ENCODE measurements around the gene PGM1.
"Not testable (repeated sequence)": the region's sequence is repeated elsewhere in the genome, so short reads cannot be mapped to it uniquely, and the experiment has no call there.

The PGM1 gene

GRCh38 chr1:63593303-63593885, at the start of gene PGM1:
TSS of gene PGM1 (plus strand) at chr1:63593411. CDS start at chr1:63593489, 78 bp downstream.
- in situ Hi-C loops (cut with HindIII; ENCODE audit: low pct_ligation_motif_present, low pct_unique_long_range_greater_than_20kb, low sequenced_read_pairs), result no loop called here
- DNase-seq, result peak; percentile 81

GRCh38 chr1:63545780-63546179, 47.4 kb upstream of the PGM1 start:
- in situ Hi-C loops (cut with HindIII; ENCODE audit: low pct_ligation_motif_present, low pct_unique_long_range_greater_than_20kb, low sequenced_read_pairs), result no loop called here
- no peak for DNase-seq

GRCh38 chr1:63547621-63548294, 45.5 kb upstream of the PGM1 start:
- no peak for DNase-seq
- in situ Hi-C loops (cut with HindIII; ENCODE audit: low pct_ligation_motif_present, low pct_unique_long_range_greater_than_20kb, low sequenced_read_pairs), result no loop called here

GRCh38 chr1:63548303-63548702, 44.9 kb upstream of the PGM1 start:
- in situ Hi-C loops (cut with HindIII; ENCODE audit: low pct_ligation_motif_present, low pct_unique_long_range_greater_than_20kb, low sequenced_read_pairs), result no loop called here
- DNase-seq, result no peak

GRCh38 chr1:63548877-63549276, 44.3 kb upstream of the PGM1 start:
- no peak for DNase-seq
- in situ Hi-C loops (cut with HindIII; ENCODE audit: low pct_ligation_motif_present, low pct_unique_long_range_greater_than_20kb, low sequenced_read_pairs), result no loop called here

- no peak for DNase-seq
- in situ Hi-C loops (cut with HindIII; ENCODE audit: low pct_ligation_motif_present, low pct_unique_long_range_greater_than_20kb, low sequenced_read_pairs), result no loop called here
Measured at GRCh38 chr1:63555480-63555879, 37.7 kb upstream of the PGM1 start.

- peak; percentile 55 for DNase-seq
- in situ Hi-C loops (cut with HindIII; ENCODE audit: low pct_ligation_motif_present, low pct_unique_long_range_greater_than_20kb, low sequenced_read_pairs), result no loop called here
Measured at GRCh38 chr1:63557365-63557987, 35.7 kb upstream of the PGM1 start.

GRCh38 chr1:63559357-63559756, 33.9 kb upstream of the PGM1 start:
- no peak for DNase-seq
- in situ Hi-C loops (cut with HindIII; ENCODE audit: low pct_ligation_motif_present, low pct_unique_long_range_greater_than_20kb, low sequenced_read_pairs), result no loop called here

GRCh38 chr1:63563745-63564144, 29.5 kb upstream of the PGM1 start:
- no peak for DNase-seq
- in situ Hi-C loops (cut with HindIII; ENCODE audit: low pct_ligation_motif_present, low pct_unique_long_range_greater_than_20kb, low sequenced_read_pairs), result no loop called here

GRCh38 chr1:63569068-63569467, 24.1 kb upstream of the PGM1 start:
- no peak for DNase-seq
- in situ Hi-C loops (cut with HindIII; ENCODE audit: low pct_ligation_motif_present, low pct_unique_long_range_greater_than_20kb, low sequenced_read_pairs), result no loop called here

GRCh38 chr1:63569640-63570316, 23.4 kb upstream of the PGM1 start:
- in situ Hi-C loops (cut with HindIII; ENCODE audit: low pct_ligation_motif_present, low pct_unique_long_range_greater_than_20kb, low sequenced_read_pairs), result no loop called here
- DNase-seq, result no peak

GRCh38 chr1:63572686-63573085, 20.5 kb upstream of the PGM1 start:
- DNase-seq; in situ Hi-C loops (cut with HindIII; ENCODE audit: low pct_ligation_motif_present, low pct_unique_long_range_greater_than_20kb, low sequenced_read_pairs): not testable (repeated sequence)

- DNase-seq; in situ Hi-C loops (cut with HindIII; ENCODE audit: low pct_ligation_motif_present, low pct_unique_long_range_greater_than_20kb, low sequenced_read_pairs): not testable (repeated sequence)
Measured at GRCh38 chr1:63574203-63574796, 18.9 kb upstream of the PGM1 start.

- DNase-seq, result peak; percentile 43
- in situ Hi-C loops (cut with HindIII; ENCODE audit: low pct_ligation_motif_present, low pct_unique_long_range_greater_than_20kb, low sequenced_read_pairs), result no loop called here
Measured at GRCh38 chr1:63575340-63575826, 17.8 kb upstream of the PGM1 start.

GRCh38 chr1:63586326-63586725, 6.9 kb upstream of the PGM1 start:
- in situ Hi-C loops (cut with HindIII; ENCODE audit: low pct_ligation_motif_present, low pct_unique_long_range_greater_than_20kb, low sequenced_read_pairs); DNase-seq: not testable (repeated sequence)

- no peak for DNase-seq
- in situ Hi-C loops (cut with HindIII; ENCODE audit: low pct_ligation_motif_present, low pct_unique_long_range_greater_than_20kb, low sequenced_read_pairs), result no loop called here
Measured at GRCh38 chr1:63590166-63590560, 3.0 kb upstream of the PGM1 start.

GRCh38 chr1:63592536-63593302, 492 bp upstream of the PGM1 start:
- in situ Hi-C loops (cut with HindIII; ENCODE audit: low pct_ligation_motif_present, low pct_unique_long_range_greater_than_20kb, low sequenced_read_pairs), result no loop called here
- peak; percentile 75 for DNase-seq

GRCh38 chr1:63593886-63594605, 835 bp downstream of the PGM1 start:
- in situ Hi-C loops (cut with HindIII; ENCODE audit: low pct_ligation_motif_present, low pct_unique_long_range_greater_than_20kb, low sequenced_read_pairs), result no loop called here
- DNase-seq, result peak; percentile 80
